HG02943 (cell line): Measurements from ENCODE around the gene CTAGE15.

Experiments
- ATAC-seq: cut with Tn5 transposase; IDR thresholded peaks from one replicate; pipeline ENCODE4 v1.9.1; 2021; ENCODE audit warnings: mild to moderate bottlenecking, low read depth, moderate library complexity; ENCODE audit not compliant: unreplicated experiment

Gene CTAGE15

DNA sequence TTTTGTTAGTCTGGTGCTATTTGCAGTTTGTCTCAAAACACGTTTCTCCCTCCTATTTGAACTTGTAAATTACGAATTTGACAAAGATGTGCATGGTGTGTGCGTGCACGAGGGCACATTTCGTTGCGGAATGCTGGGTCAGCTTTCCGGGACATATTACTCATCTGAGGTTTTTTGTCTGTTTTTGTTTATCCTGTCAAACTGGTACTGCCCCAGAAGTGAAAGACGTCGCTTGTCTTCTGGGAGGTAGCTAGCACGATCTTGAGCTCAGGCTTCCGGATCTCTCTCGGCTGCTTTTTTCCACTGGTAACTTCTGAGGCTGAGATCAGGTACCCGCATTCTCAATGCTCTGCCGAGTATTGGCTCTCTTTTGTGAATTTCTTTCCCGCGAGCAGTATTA is 49.6 kb downstream of the CTAGE15 start:
- ATAC-seq: peak; percentile 45

DNA sequence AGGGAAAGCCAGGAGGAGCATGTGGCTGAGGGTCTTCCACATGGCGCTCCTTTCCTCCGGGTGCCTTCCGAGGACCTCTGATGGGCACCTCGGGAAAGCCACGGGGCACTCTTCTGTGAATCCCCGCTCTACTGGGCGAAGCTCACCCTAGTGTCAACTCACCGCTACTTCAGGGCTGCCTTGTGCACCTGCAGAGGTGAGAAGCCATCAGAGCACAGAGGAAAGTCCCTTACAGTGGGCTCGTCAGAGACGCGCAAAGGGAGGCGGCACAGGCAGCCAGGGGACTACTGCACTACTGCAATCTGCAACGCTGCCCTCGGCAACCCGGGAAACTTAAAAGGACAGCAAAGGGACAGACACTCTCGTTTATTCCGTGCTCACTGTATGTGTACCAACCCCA is 50.5 kb downstream of the CTAGE15 start:
- peak; percentile 25 for ATAC-seq
